HepG2 (cell line): ENCODE measurements around the gene STMN3.

Experiments
- KDM5A ChIP-seq: fragments of 200-600 bp; sonication (generic); IDR thresholded peaks from 2 replicates; pipeline ENCODE4 v1.7.0; 2018; ENCODE audit warnings: antibody characterized with exemption, mild to moderate bottlenecking, low read length, borderline replicate concordance
- MAFG ChIP-seq: sonication (generic); formaldehyde crosslinking; IDR thresholded peaks from 2 replicates; pipeline ENCODE4 v1.5.1; 2020; ENCODE audit warnings: mild to moderate bottlenecking, missing genetic modification reagents
- MIER3 ChIP-seq: IDR thresholded peaks from 2 replicates; pipeline ENCODE4 v1.6.1; 2016; ENCODE audit warnings: missing compliant biosample characterization, borderline replicate concordance
- NCOA2 ChIP-seq: sonication (generic); formaldehyde crosslinking; IDR thresholded peaks from 2 replicates; pipeline ENCODE4 v1.8.0; 2022; ENCODE audit warnings: inconsistent platforms
- TCF7 ChIP-seq: sonication (generic); IDR thresholded peaks from 2 replicates; pipeline ENCODE4 v1.6.1; 2016; ENCODE audit warnings: antibody characterized with exemption, low read depth
- ZFP37 ChIP-seq: sonication (generic); formaldehyde crosslinking; IDR thresholded peaks from 2 replicates; pipeline ENCODE4 v1.4.0; 2020; ENCODE audit warnings: missing genetic modification reagents, borderline replicate concordance
- ZNF274 ChIP-seq: sonication (generic); formaldehyde crosslinking; IDR thresholded peaks from 2 replicates; pipeline ENCODE4 v1.5.1; 2020; ENCODE audit warnings: mild to moderate bottlenecking, missing genetic modification reagents
- ZNF367 ChIP-seq: sonication (generic); formaldehyde crosslinking; IDR thresholded peaks from 2 replicates; pipeline ENCODE4 v1.4.0; 2020; ENCODE audit warnings: missing genetic modification reagents, borderline replicate concordance
- ZNF546 ChIP-seq: sonication (generic); formaldehyde crosslinking; conservative IDR thresholded peaks from 2 replicates; pipeline ENCODE4 v1.8.1; 2023; ENCODE audit warnings: mild to moderate bottlenecking, missing genetic modification reagents
- ZNF549 ChIP-seq: sonication (generic); formaldehyde crosslinking; IDR thresholded peaks from 2 replicates; pipeline ENCODE4 v1.5.0; 2020; ENCODE audit warnings: missing genetic modification reagents
- ZNF678 ChIP-seq: sonication (generic); formaldehyde crosslinking; IDR thresholded peaks from 2 replicates; pipeline ENCODE4 v1.4.0; 2020; ENCODE audit warnings: mild to moderate bottlenecking, missing genetic modification reagents
- ZNF768 ChIP-seq: sonication (generic); formaldehyde crosslinking; IDR thresholded peaks from 2 replicates; pipeline ENCODE4 v1.4.0; 2020; ENCODE audit warnings: missing genetic modification reagents
- TF ChIP-seq, protein P1 (sequence below): sonication (generic); formaldehyde crosslinking; IDR thresholded peaks from 2 replicates; pipeline ENCODE4 v1.5.0; 2020; ENCODE audit warnings: mild to moderate bottlenecking, missing genetic modification reagents, moderate library complexity

- TF ChIP-seq KDM5A (no peak), ZNF678 (CRISPR knock-in tag) (no peak), TCF7 (no peak), MIER3 (CRISPR knock-in tag) (no peak), ZNF274 (no peak), ZFP37 (CRISPR knock-in tag) (no peak), ZNF546 (CRISPR knock-in tag) (no peak), MAFG (CRISPR knock-in tag) (no peak), ZNF768 (CRISPR knock-in tag) (no peak), ZNF367 (CRISPR knock-in tag) (no peak), NCOA2 (CRISPR knock-in tag) (no peak), ZNF549 (CRISPR knock-in tag) (no peak)
- TF ChIP-seq, protein P1, sequence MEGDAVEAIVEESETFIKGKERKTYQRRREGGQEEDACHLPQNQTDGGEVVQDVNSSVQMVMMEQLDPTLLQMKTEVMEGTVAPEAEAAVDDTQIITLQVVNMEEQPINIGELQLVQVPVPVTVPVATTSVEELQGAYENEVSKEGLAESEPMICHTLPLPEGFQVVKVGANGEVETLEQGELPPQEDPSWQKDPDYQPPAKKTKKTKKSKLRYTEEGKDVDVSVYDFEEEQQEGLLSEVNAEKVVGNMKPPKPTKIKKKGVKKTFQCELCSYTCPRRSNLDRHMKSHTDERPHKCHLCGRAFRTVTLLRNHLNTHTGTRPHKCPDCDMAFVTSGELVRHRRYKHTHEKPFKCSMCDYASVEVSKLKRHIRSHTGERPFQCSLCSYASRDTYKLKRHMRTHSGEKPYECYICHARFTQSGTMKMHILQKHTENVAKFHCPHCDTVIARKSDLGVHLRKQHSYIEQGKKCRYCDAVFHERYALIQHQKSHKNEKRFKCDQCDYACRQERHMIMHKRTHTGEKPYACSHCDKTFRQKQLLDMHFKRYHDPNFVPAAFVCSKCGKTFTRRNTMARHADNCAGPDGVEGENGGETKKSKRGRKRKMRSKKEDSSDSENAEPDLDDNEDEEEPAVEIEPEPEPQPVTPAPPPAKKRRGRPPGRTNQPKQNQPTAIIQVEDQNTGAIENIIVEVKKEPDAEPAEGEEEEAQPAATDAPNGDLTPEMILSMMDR (CRISPR knock-in tag), result no peak
These were observed 59.1 kb downstream of the STMN3 start for GRCh38 chr20:63594043-63594561.
